WTC11 (cell line): ENCODE data around the gene CSKMT. TPM values are rescaled to one million over a fixed set of nuclear protein-coding genes. Genes with fewer than 3 reads are reported as not detected.

ENCODE experiments used
- ATF3 ChIP-seq: sonication (generic); formaldehyde crosslinking; conservative IDR thresholded peaks from 2 replicates; pipeline ENCODE4 v1.8.1; 2022; ENCODE audit warnings: mild to moderate bottlenecking, missing genetic modification reagents
- ATF6 ChIP-seq: sonication (generic); formaldehyde crosslinking; IDR thresholded peaks from 2 replicates; pipeline ENCODE4 v1.8.1; 2023; ENCODE audit warnings: mild to moderate bottlenecking, missing genetic modification reagents
- CBFB ChIP-seq: sonication (generic); formaldehyde crosslinking; IDR thresholded peaks from 2 replicates; pipeline ENCODE4 v1.8.1; 2022; ENCODE audit warnings: mild to moderate bottlenecking, low read depth, missing genetic modification reagents
- CREB1 ChIP-seq: sonication (generic); formaldehyde crosslinking; IDR thresholded peaks from 2 replicates; pipeline ENCODE4 v1.8.0; 2023; ENCODE audit warnings: mild to moderate bottlenecking, missing genetic modification reagents
- CREM ChIP-seq: sonication (generic); formaldehyde crosslinking; IDR thresholded peaks from 2 replicates; pipeline ENCODE4 v1.8.1; 2022; ENCODE audit warnings: mild to moderate bottlenecking, missing genetic modification reagents, moderate library complexity
- GTF2I ChIP-seq: fragments of 250-450 bp; sonication (Bioruptor Pico); conservative IDR thresholded peaks from 2 replicates; pipeline ENCODE4 v1.4.0; 2021; ENCODE audit warnings: mild to moderate bottlenecking
- IRF1 ChIP-seq: sonication (generic); formaldehyde crosslinking; IDR thresholded peaks from 2 replicates; pipeline ENCODE4 v1.8.0; 2023; ENCODE audit warnings: missing genetic modification reagents
- JUN ChIP-seq: sonication (generic); formaldehyde crosslinking; IDR thresholded peaks from 2 replicates; pipeline ENCODE4 v1.8.0; 2023; ENCODE audit warnings: mild to moderate bottlenecking, missing genetic modification reagents
- MXD4 ChIP-seq: fragments of 250-450 bp; sonication (Bioruptor Pico); IDR thresholded peaks from 2 replicates; pipeline ENCODE4 v1.8.0; 2021; ENCODE audit warnings: mild to moderate bottlenecking, moderate library complexity, borderline replicate concordance
- NR3C1 ChIP-seq: sonication (generic); formaldehyde crosslinking; conservative IDR thresholded peaks from 2 replicates; pipeline ENCODE4 v1.8.1; 2023; ENCODE audit warnings: low read depth, mild to moderate bottlenecking, missing genetic modification reagents
- PREB ChIP-seq: sonication (generic); formaldehyde crosslinking; IDR thresholded peaks from 2 replicates; pipeline ENCODE4 v1.8.1; 2022; ENCODE audit warnings: mild to moderate bottlenecking, missing genetic modification reagents, moderate library complexity, borderline replicate concordance
- PRRX2 ChIP-seq: fragments of 250-450 bp; sonication (Bioruptor Pico); IDR thresholded peaks from 2 replicates; pipeline ENCODE4 v1.8.0; 2021; ENCODE audit warnings: mild to moderate bottlenecking
- SMAD3 ChIP-seq: sonication (generic); formaldehyde crosslinking; IDR thresholded peaks from 2 replicates; pipeline ENCODE4 v1.8.0; 2022; ENCODE audit warnings: missing genetic modification reagents, mild to moderate bottlenecking, borderline replicate concordance
- TEAD4 ChIP-seq: sonication (generic); formaldehyde crosslinking; IDR thresholded peaks from 2 replicates; pipeline ENCODE4 v1.8.0; 2022; ENCODE audit warnings: mild to moderate bottlenecking, missing genetic modification reagents
- ZBTB43 ChIP-seq: sonication (generic); formaldehyde crosslinking; IDR thresholded peaks from 2 replicates; pipeline ENCODE4 v1.8.1; 2023; ENCODE audit warnings: mild to moderate bottlenecking, missing genetic modification reagents
- ZNF138 ChIP-seq: sonication (generic); formaldehyde crosslinking; conservative IDR thresholded peaks from 2 replicates; pipeline ENCODE4 v1.8.1; 2022; ENCODE audit warnings: mild to moderate bottlenecking, moderate library complexity, missing genetic modification reagents
- ZSCAN18 ChIP-seq: fragments of 250-450 bp; sonication (Bioruptor Pico); IDR thresholded peaks from 2 replicates; pipeline ENCODE4 v2.1.2; 2022; ENCODE audit warnings: mild to moderate bottlenecking, moderate library complexity
- total RNA-seq: library from RNA; stranded (reverse); gene quantifications from 3 replicates; pipeline ENCODE4 v1.2.3, GENCODE V29; 2021
- TF ChIP-seq, protein P1 (sequence below): sonication (generic); formaldehyde crosslinking; IDR thresholded peaks from 2 replicates; pipeline ENCODE4 v1.8.0; 2022; ENCODE audit warnings: mild to moderate bottlenecking, missing genetic modification reagents
- TF ChIP-seq, protein P2 (sequence below): sonication (generic); formaldehyde crosslinking; IDR thresholded peaks from 2 replicates; pipeline ENCODE4 v1.8.0; 2022; ENCODE audit warnings: missing genetic modification reagents
- TF ChIP-seq, protein P3 (sequence below): fragments of 200-600 bp; IDR thresholded peaks from 2 replicates; pipeline ENCODE4 v1.8.0; 2022; ENCODE audit warnings: antibody characterized with exemption

The CSKMT gene
- total RNA-seq, 1 experiment from 2014 or later, result 75.6 TPM

DNA sequence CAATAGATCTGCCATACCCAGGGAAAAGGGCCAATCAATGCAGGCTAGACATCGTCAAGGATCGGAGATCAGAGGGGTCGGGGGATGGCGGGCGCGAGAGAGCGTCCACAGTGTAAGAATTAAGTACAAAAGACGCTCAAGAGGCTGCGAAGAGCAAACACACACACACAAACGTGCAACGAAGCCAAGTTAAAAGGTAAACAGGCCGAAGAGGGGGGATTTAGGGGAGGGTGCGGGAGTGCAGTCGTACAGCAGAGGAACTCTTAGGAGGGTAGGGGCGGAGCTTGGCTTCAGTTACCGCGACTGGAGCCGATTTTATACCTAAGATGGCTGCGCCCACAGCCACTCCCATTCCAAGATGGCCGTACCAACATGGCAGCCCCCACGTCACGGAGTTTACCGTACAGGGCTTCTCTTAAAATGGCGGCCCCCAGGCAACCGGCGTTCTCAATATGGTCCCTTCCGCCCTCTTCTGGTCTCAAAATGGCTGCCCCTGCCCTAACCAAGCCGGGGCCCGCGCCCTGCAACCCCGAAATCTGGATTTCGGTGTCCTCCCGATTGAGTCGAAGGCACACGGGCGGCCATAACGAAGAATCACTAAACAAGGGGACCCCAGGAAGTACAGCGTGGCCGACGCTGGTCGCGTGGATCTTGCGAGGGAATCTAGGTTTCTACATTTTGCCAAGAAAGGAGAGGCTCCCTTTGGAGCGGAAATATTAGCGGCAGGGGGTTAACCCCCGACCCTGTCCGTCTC, 44.3 kb downstream of the CSKMT start (continued):
- TF ChIP-seq, protein P1, sequence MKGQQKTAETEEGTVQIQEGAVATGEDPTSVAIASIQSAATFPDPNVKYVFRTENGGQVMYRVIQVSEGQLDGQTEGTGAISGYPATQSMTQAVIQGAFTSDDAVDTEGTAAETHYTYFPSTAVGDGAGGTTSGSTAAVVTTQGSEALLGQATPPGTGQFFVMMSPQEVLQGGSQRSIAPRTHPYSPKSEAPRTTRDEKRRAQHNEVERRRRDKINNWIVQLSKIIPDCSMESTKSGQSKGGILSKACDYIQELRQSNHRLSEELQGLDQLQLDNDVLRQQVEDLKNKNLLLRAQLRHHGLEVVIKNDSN (CRISPR knock-in tag), result no peak
- TF ChIP-seq PRRX2 (peak; percentile 20; the same call in 1 of the 2 replicates), CREB1 (peak; percentile 6; the same call in 1 of the 2 replicates), SMAD3 (0 out of 2 replicates have a peak, but pooled peaks have one; percentile 56), TEAD4 (CRISPR knock-in tag) (no peak), ZNF138 (CRISPR knock-in tag) (no peak), NR3C1 (peak; percentile 49; the same call in 1 of the 2 replicates), ATF6 (CRISPR knock-in tag) (no peak), IRF1 (CRISPR knock-in tag) (no peak), ATF3 (CRISPR knock-in tag) (no peak), ZBTB43 (CRISPR knock-in tag) (no peak), CBFB (no peak), ZSCAN18 (CRISPR knock-in tag) (no peak), PREB (CRISPR knock-in tag) (no peak), MXD4 (no peak), JUN (no peak), CREM (CRISPR knock-in tag) (peak; percentile 65; the same call in 1 of the 2 replicates), GTF2I (CRISPR knock-in tag) (no peak)
- TF ChIP-seq, protein P2, sequence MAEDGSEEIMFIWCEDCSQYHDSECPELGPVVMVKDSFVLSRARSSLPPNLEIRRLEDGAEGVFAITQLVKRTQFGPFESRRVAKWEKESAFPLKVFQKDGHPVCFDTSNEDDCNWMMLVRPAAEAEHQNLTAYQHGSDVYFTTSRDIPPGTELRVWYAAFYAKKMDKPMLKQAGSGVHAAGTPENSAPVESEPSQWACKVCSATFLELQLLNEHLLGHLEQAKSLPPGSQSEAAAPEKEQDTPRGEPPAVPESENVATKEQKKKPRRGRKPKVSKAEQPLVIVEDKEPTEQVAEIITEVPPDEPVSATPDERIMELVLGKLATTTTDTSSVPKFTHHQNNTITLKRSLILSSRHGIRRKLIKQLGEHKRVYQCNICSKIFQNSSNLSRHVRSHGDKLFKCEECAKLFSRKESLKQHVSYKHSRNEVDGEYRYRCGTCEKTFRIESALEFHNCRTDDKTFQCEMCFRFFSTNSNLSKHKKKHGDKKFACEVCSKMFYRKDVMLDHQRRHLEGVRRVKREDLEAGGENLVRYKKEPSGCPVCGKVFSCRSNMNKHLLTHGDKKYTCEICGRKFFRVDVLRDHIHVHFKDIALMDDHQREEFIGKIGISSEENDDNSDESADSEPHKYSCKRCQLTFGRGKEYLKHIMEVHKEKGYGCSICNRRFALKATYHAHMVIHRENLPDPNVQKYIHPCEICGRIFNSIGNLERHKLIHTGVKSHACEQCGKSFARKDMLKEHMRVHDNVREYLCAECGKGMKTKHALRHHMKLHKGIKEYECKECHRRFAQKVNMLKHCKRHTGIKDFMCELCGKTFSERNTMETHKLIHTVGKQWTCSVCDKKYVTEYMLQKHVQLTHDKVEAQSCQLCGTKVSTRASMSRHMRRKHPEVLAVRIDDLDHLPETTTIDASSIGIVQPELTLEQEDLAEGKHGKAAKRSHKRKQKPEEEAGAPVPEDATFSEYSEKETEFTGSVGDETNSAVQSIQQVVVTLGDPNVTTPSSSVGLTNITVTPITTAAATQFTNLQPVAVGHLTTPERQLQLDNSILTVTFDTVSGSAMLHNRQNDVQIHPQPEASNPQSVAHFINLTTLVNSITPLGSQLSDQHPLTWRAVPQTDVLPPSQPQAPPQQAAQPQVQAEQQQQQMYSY (CRISPR knock-in tag), result no peak; the same call in 1 of the 2 replicates
- TF ChIP-seq, protein P3, sequence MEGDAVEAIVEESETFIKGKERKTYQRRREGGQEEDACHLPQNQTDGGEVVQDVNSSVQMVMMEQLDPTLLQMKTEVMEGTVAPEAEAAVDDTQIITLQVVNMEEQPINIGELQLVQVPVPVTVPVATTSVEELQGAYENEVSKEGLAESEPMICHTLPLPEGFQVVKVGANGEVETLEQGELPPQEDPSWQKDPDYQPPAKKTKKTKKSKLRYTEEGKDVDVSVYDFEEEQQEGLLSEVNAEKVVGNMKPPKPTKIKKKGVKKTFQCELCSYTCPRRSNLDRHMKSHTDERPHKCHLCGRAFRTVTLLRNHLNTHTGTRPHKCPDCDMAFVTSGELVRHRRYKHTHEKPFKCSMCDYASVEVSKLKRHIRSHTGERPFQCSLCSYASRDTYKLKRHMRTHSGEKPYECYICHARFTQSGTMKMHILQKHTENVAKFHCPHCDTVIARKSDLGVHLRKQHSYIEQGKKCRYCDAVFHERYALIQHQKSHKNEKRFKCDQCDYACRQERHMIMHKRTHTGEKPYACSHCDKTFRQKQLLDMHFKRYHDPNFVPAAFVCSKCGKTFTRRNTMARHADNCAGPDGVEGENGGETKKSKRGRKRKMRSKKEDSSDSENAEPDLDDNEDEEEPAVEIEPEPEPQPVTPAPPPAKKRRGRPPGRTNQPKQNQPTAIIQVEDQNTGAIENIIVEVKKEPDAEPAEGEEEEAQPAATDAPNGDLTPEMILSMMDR, result no peak
